Dermis blood vessel endothelial cell (primary cell): ENCODE measurements around the gene XPO6. TPM values are rescaled to one million over a fixed set of nuclear protein-coding genes. Genes with fewer than 3 reads are reported as not detected.
A peak's percentile ranks its signal among the peaks of the same experiment; 100 is the strongest.

Source experiments
- DNase-seq: peaks from one replicate; pipeline ENCODE4 v3.0.0; 2010
- total RNA-seq: library from RNA; depleted of rRNA; stranded (reverse); fragments of >200 nt; gene quantifications from 2 replicates; pipeline ENCODE4 v1.2.3, GENCODE V29; 2014

XPO6 gene
- total RNA-seq, 1 donor from 2014 or later = 89.7 TPM

DNA sequence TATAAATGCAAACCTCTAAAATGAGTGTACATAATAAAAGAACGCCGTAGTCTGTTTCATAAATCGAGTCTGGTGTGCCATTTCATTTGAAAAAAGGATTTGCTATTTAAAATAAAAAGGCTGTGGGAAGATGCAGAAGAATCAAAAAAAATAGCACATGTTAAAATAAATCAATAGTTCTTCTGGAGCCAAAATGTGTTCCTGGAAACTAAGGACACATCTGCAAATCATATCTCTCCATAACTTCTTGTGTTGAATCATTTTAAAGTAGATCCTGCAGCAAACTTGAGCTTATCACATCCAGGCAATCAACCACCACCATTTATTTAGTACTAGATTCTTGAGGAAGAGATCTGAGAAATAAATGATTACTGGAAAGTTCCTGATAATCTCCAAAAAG lies 29.0 kb downstream of the XPO6 start:
- DNase-seq = no peak

DNA sequence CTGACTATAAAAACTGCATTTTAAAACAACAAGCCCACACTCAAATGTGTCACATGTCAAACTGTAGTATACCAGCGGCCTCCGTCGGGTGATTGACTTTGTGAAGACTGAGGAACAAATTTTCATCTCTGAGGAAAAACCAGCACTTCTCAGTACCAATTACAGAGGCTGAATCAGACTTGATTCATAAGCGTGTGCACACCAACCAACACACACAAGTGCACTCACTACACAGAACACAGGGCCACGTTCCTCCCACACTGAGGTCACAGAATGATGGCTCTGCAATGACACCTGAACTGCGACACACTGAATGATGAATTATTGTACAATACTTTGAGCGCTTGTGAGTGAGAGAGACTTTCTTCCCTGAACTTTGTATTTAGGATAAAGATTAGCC lies 29.6 kb downstream of the XPO6 start:
- no peak for DNase-seq

DNA sequence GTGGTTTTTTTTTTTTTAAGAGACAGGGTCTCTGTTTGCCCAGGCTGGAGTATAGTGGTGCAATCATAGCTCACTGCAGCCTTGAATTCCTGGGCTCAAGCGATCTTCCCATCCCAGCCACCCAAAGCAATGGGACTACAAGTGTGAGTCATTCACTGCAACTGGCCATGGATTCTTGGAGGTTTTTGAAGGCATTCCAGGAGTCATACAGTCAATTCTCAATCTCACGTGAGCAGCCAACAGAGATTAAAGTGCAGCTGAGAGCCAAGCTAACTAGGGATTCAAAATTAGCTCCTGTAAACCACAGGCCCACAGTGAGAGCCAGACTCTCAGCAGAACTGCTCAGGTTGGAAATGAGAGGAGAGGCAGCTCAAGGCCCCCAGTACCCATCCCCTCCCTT lies 30.2 kb downstream of the XPO6 start:
- DNase-seq = peak; percentile 87

DNA sequence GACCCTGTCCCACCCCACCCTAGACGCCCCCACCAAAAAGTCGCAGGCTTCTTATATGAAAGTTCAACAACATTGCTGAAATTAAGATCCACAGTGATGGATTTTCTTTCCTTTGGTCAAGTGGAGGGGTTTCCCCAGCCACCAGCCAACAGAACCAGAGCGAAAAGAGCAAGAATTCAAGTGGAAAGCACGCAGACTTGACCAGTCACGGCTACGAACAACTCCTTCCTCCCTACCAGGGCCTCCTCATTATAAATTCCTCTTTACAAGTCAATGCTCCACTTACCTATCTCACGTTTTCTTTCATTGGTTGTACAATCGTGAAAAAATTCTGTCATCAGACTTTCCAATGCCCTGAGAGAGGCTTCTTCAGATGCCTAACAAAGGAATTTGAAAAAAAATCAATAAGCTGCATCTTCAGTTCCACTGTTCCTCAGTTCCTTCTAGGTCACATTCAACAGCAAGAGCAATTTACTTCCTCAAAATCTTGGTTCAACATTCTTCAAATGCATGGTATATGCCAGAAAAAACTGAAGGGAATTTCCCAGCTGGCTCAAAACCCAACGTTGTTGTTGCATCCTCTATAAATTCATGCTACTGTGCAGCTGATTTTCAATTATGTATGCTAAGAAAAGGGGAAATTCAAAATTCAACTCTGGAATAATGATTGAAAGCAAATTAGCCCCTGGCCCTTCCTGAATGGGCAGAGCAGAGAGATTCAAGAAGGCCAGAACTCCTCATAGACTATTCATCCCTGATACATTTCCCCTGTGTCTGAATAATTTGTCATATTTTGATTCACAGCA lies 30.9 kb downstream of the XPO6 start:
- DNase-seq = peak; percentile 46

DNA sequence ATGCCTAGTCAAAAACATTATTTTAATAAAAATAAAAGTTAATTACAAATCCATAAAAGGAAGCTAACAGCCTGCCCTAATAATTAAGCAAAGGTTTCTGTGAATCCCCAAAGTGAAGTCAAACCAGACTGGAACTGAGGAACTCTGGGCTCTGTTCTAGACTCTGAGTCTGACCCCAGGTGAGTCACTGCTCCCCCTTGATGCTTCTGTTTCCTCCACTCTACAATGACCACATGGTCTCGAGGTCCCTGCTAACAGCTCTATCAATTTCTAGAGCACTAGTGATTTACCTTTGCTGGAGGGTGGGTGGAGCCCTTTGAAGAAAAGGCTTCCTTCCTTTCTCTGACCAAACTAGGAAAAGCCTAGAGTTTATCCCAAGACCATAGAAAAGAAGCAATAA lies 32.4 kb downstream of the XPO6 start:
- peak; percentile 44 for DNase-seq

DNA sequence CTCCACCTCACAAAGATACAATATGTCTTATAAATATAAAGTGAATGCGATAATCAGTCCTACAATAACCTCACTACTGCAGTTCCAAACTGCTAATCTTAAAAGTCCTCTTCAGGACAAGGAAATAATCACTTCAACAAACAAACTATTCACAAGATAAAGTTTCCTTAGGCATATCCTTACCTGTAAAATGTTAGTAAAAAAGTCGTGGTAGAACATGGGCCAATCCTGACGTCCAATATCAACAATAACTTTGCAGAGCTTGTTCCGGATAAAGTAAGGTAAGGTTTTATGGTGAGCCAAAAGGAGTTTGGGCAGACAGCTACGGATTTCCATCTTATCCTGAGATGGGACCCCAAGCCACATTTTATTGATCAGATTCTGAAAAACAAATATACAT lies 36.0 kb downstream of the XPO6 start:
- no peak for DNase-seq

DNA sequence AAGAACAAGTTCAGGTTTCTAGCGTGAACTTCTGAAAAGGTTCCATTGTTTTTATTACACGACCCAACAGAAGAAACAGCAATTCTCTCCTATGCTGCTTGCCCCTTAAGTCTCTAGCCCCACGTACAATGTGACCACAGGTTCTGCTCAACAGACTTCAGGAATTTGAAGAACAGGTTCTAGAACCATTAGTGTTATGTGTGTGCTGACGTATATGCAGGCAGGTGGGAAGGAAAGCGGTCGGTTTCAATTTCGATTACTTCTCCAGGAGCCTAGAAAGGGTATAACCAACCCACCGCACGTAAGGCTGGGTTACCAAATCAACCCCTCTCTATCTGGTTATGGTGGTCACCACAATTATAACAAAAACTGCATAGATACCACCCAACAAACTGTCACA lies 39.4 kb downstream of the XPO6 start:
- no peak for DNase-seq

DNA sequence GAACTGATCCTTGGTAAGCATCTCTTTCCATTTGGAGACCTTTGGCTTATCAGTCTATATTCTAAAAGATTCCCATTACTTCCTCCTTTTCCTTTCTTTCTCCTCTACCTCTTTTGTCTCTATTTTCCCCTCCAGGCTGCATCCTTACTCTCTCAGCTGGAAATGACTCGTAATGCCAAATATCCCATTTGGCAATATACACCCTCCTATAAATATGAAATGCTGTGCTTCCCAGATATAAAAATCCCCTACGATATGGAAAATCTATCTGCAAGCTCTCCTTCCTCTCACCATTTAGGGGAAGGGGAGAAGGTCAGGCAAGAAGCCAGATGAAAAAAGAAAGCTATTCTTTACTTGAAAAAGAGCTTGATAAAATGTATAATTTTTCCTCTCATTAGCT lies 39.9 kb downstream of the XPO6 start:
- DNase-seq = no peak

DNA sequence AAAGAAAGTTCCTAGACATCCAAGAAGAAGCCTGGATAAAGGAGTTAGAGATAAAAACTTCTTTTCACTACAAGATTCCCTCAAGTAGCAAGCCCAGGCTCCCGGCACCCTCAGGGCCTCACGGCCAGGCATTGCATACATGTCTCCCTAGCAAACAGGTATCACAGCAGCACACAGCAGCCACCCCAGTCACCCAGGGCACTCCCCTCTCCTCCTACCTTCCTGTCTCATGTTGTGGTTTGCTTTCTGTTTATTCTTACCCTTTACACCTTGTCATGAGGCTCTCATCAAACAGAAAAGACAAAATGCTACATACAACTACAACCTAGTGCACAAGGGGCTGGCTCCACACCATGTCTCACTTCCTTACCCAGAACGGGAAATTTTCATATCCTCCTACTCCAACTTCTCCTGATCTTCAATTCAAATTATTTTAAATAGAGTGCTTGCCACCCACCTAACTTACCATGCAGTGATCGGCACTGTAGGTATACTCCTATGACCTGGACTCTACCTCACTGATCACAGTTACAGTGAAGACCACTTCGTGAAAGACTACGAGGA lies 42.7 kb downstream of the XPO6 start:
- DNase-seq = no peak

DNA sequence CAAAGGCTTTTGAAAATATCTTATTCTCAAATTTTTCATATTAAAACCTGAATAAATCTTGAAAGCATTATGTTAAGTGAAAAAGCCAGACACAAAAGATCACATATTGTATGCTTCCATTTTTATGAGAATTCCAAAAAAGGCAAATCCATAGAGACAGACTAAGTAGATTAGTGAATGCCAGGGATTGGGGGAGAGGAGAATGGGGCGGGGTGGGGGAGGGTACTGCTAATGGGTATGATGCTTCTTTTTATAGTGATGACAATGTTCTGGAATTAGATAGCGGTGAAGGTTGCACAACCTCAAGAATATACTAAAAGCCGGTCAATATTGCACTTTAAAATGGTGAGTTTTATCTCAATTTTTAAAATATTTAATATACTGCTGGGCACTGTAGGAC lies 44.0 kb downstream of the XPO6 start:
- no peak for DNase-seq

DNA sequence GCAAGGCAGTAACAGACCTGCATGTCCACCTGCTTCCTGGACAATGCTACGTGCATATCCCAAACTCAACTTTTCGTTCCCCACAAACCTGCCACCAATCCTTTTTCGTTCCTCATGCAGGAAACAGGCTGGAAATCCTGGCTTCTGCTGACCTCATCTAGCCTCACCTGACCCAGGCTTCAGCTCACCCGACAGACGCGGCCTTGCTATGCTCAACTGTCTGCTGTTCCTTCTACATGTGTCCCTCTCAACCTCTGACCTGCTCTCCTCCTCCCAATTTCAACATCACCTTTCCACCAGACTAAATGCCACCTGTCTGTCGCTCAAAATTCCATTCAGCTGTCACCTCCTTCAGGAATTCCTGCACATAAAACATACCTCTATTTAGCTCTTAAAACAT lies 44.5 kb downstream of the XPO6 start:
- no peak for DNase-seq

DNA sequence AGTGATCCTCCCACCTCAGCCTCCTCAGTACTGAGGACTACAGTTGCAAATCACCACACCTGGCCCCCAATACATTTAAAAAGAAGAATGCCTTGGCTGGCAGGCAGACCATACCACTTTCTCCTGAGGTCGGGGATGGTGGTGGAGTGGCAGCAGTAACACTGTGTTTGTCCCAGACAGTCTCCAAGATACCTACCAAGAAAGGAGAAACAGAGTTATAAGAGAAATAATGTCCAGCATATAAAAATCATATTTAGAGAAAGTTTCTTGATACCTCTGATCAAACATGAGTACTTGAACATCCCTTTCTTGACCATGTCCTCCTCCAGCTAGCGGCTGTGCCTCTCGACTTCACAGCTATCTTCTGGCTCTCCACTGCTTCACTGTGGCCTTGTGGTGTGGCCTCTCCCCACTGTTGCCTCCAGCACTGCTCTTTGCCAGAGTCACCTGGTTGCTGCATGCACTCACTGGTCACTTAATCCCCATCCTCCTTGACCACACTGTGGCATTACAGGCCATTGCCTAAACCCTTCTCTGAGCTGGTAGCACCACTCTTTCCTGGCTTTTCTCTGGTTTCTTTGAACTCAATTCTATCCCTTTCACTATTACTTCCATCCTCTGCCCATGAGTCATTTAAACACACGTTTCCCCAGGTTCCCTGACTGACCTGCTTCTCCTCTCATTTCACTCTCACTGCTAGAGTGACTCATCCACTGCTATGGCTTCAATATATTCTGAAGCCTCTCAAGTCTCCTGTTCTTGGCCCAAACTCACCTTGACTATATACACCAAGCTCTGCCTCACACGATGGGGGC lies 45.2 kb downstream of the XPO6 start:
- peak; percentile 51 for DNase-seq

DNA sequence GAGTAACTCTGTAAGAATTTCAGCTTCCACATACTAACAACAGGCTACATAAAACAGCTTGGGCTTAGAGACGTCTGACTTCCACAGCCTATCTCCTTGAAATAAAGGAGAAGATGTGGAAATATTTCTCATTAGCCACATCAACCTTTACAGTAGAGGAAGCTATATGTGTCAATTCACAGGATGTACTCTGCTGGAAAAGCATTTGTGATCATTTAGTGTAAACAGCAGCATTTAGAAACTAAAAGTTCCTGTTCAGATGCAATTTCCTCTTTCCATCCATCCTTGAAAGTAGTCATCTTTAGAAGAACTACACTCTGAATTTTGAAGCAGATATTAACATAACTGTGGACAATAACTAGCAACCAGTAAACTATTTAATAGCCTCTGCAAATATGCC lies 46.2 kb downstream of the XPO6 start:
- DNase-seq = no peak

DNA sequence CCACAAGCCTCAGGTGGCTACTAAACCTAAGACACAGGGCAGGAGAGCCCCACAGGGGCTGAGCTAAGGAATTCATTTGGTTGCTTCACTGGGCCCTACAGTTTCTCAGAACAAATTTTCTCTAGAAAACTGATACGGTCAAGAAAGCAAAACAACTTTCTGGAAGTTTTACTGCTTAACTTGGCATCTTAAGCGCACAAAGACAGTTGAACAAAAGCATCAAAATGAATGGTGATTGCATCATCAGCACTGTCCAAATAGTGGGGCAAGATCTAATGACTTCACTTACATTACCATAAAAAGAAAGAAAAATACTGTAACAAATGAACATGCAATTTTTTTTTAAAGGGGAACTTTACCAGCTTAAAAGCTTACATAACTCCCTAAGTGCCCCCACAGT lies 47.6 kb downstream of the XPO6 start:
- DNase-seq = no peak

DNA sequence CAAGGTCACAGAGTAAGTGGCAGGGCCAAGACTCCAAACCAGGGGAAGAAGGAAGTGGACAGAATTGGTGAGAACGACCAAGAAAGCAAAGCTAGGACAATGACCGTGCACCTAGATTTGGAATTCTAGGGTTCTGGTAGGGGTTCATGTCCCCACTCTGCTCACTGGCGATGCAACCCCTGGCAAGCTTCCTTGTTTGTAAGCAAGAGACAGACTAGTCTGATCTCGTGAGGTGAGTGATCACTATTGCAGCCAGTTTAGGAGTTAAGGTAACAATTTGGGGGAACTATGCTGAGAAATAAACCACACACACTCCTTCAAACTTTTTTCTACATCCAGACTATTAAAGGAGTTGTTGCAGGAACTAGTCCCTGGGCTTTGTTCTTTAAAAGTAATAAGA lies 48.1 kb downstream of the XPO6 start:
- no peak for DNase-seq

DNA sequence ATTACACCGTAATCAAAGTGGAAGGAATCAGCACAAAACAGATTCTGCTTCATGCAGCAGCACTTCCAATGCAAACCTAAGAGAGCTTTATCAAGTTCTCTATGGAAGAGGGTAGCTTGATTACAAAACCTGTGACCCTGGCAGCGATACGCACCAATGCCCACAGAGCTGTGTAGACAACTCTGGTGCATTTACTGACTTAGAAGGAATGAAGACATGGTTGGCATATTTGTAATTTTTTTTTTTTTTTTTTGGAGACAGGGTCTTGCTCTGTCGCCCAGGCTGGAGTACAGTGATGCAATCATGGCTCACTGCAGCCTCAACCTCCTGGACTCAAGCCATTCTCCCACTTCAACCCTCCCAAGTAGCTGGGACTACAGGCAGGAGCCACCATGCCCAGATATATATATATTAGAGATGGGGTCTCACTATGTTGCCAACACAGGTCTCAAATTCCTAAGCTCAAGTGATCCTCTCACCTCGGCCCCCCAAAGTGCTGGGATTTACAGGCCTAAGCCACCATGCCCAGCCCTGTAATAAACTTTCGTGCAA lies 49.4 kb downstream of the XPO6 start:
- no peak for DNase-seq

DNA sequence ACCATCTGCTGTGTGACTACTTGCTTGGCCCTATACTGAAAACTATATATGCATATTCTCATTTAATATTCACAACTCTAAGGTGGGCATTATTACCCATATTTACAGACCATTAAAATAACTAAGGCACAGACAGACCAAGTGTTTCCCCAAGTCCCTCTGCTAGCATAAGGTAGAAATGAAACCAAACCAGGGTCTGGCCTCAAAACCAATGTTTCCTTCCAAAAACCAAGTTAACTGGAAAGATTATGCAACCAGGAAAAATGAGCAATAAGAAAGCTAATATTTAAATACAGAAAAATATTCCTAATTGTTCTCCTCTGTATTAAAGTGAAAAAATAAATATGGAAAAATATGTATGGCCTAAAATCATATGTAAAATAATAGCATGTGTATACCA lies 50.1 kb downstream of the XPO6 start:
- no peak for DNase-seq

DNA sequence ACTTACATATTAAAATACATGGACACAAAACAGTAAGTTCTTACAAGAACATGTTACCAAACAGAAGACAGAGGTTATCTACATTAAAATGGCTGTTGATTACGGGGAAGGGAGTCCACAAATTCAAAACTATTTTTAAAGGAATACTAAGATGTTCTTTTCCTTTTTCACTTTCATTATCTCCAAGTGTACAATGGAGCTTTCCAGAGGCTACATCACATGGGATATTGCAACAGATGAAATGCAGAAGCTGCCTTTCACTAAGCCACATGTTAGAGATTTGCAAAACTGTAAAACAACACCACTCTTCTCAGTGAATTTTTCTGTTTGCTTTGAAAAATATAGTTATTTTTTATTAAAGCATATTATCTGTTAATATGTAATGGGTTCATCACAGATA lies 53.6 kb downstream of the XPO6 start:
- no peak for DNase-seq

DNA sequence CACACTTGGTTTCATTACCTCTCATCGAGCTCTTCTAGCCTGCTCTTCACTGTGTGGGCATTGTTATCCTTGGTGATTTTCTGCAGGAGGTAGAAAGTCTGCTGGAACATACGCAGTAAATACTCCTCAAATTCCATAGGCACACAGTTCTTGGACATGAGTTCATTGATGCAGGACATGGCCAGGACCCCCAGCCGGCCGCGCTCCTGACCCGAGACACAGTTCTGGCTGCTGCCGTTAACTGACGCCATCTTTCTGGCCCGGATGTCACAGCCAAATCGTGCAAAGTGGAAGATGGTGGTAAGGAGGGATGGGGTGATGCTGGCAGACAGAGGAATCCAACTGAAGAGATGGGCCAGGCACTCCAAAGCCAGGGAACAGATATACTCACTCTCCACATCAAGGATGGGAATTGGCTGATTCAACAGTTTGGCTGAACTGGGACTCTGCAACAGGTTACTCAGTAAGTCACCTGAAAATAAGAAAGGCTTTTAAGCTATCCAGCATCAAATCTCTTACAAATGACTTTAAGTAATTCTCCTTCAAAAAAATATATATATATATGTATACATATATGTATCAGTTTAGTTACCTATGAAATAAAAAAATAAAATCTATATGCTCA lies 55.6 kb downstream of the XPO6 start:
- DNase-seq = no peak

DNA sequence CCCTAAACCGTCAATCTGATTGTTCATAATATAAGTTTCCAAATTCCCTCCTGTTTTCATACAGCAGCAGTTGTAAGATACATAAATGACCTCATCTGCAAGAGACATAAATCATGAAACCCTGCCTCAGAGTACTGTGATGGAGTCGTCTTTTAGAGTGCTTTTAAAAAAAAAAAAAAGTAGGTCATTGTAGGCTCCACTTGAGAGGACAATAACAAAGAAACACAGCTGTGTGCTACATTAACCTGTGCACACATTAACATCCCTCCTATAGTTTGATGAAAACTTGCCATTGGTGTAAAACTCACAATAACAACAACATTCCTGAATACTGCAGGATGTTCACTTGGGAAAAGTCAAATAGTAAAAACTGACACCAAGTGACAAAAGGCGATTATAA lies 56.5 kb downstream of the XPO6 start:
- no peak for DNase-seq

DNA sequence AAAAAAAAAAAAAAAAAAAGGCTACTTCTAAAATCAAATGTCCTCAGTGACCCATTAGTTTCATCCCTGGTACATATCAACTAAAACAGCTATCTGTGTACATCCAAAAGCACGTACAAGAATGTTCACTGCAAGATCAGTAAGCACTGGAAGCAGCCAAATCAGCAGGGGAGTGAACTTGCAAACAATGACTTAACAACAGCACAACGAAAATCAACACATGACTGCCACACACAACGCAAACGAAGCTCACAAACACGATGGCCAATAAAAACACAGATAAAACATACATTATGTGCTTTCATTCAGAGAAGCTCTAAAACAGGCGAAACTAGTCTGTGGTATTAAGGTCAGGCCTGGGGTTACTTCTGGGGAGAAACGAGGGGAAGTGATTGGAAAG lies 60.6 kb downstream of the XPO6 start:
- no peak for DNase-seq

DNA sequence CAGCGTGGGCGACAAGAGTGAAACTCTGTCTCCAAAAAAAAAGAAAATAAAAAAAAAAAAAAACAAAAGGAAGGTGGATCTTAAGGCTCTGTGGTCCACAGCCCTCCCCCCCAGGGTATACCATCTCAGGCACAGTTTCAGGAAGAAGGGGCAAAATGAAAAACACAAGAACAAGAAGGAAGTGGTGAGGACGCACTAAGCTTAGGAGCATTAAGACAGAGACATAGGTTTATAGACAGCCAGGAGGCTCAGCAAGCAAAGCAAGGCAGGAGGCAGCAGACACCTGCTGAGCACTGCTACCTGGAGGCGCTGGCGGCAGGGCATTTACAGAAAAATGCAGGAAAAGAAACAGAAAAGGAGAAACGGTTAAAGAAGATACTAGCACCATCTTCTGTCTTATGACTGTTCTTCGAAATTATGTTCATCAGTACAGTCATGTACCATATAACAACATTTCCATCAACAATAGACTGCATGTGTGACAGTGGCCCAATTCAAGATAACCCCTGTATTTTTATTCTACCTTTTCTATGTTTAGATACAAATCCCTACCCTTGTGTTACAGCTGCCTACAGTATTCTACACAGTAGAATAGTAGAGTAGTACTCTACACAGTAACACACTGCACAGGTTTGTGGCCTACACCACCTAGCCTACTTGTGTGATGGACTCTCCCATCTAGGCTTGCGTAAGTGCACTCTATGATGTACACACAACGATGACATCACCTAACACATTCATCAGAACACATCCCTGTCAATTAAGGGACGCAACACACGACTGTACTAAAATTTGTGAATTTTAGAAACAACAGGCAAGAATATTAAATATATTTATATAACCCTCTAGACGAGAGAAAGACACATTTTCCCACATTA lies 62.5 kb downstream of the XPO6 start:
- no peak for DNase-seq
